Erythroblast (primary cell): ENCODE data around the gene FAM81B.

Source experiments
- GATA1 ChIP-seq: IDR thresholded peaks from 2 replicates; pipeline ENCODE4 v1.6.1; 2011; ENCODE audit warnings: low read depth, mild to moderate bottlenecking, control low read depth, low read length, moderate library complexity
- POLR2A ChIP-seq: IDR thresholded peaks from 2 replicates; pipeline ENCODE4 v1.6.1; 2011; ENCODE audit warnings: mild to moderate bottlenecking, low read length

- TF ChIP-seq POLR2A (no peak), GATA1 (no peak)
Observed at GRCh38 chr5:95487880-95488279, 96.7 kb downstream of the FAM81B start.
